ENCODE results near the gene POLR3C.
"Not testable (repeated sequence)": the region's sequence is repeated elsewhere in the genome, so short reads cannot be mapped to it uniquely, and the experiment has no call there.

POLR3C gene

DNA sequence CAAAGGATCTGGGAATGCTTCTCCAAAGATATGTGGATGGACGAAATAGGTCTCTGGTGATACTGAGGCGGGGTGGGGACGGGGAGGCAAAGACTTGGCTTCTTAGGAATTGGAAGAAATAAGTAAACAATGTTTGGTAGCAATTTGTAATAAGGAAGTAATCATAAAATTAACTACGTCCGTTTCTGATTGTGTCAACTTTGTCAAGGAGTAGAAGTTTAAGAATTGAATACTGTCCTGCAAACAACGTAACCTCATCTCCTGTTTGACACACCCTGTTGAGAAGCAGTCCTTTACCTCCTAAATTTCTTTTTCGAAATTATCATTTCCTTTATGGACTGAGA is 471 bp downstream of the POLR3C start:
- DNase-seq = no peak

DNA sequence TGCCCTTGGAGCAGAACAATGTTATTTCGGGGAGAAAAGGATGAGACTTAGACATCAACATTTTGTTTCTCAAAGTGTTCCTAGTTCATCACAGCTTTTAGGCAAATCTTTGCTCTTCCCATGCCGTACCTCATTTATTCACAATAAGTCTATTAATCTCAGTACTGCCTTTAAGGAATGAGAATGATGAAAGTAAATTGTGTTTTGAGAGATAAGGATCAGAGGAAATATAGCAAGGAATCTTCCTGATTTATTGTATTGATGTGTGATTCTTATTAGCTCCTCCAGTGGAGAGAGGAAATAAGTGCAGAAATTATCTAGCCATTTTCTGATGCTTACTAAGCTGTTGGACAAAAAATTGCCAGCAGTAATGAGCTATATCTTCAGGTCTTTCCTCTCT is 2.0 kb downstream of the POLR3C start:
- DNase-seq = no peak

DNA sequence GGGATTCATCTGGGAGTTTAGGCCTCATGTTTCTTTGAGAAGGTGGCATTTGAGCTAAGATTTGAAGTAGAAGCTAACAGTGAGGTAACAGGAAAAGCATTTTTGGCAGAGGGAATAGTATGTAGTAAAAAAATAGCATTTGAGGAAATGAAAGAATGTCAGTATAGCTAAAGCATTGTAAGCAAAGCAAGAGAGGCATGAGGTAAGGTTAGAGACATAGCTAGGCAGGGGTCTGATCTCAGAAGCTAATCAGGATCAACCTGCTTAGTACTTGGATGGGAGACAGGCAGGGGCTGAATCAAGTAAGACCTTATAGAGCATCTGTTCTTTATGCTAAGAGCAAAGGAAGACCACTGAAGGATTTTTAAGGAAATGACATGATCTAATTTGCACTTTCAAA is 4.0 kb downstream of the POLR3C start:
- no peak for DNase-seq

DNA sequence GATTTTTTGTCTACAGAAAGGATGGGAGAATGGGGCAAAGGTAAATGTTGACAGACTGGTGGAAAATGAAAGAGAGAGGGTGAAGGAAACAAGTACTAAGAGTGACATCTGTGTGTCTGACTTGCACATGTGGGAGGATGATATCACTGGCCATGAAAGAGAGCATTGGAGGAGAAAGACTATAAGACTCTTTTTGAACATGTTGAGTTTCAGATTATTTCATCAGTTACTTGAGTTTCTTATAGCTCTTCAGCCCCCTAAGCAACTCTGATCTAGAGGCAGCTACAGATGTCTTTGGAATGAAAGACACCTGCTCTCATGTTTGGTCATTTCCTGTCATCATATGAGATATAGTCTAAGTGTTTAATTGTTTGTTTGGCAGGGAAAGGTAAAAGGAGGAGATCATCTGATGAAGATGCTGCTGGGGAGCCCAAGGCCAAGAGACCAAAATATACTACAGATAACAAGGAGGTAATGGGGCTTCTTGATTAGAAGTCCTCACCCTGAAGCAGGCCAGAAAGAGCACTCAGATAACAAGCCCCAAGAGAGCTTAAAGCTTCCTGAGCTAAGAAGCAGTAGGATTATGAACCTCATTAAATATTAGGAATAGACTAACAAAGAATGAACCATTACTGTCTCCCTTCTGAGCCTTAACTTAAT is 4.5 kb downstream of the POLR3C start:
- DNase-seq = no peak

GRCh38 chr1:145830810-145831209 is 6.8 kb downstream of the POLR3C start:
- DNase-seq = not testable (repeated sequence)

DNA sequence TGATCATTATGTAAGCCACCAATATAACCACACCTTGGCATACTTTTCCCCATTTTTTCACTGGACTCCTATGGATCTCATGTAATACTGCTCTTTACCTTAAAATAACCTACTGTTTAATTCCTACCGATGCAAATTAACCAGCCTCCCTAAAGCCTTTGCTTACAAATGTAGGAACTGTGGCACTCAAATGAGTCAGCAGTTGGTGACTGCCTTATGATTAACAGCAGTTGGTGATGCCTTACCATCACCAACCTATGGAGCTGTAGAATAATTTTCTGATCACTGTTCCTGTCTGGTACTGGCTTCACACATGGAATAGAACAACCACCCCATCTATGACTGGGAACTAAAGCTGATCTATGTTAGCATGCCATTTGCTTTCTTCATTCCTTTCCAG is 13.7 kb downstream of the POLR3C start:
- DNase-seq = no peak

- no peak for DNase-seq
Observed at GRCh38 chr1:145843031-145843430, 19.0 kb downstream of the POLR3C start.

DNA sequence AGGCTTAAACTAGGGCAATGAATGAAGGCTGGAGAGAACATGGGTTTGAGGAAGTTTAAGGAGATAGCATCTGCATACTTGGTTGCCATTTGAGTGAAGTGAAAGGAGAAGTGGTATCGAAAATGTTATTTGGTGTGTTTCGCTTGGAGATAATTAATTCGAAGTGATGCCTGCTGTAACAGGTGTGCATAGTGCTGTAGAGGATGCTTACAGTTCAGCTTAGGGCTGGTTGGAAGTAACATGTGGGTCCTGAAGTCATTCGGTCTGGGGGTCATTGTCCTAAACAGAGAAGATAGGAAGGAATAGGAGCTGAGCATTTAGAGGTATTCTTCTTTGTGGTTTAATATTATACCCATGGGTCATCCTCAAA is 21.1 kb downstream of the POLR3C start:
- DNase-seq = no peak

GRCh38 chr1:145845514-145846161 is 21.6 kb downstream of the POLR3C start, which contains the start of gene NUDT17:
Gene NUDT17, plus strand, starts transcription at chr1:145845630. Its CDS starts 11 bp downstream, at chr1:145845641.
- peak; percentile 66 to 76 for DNase-seq

DNA sequence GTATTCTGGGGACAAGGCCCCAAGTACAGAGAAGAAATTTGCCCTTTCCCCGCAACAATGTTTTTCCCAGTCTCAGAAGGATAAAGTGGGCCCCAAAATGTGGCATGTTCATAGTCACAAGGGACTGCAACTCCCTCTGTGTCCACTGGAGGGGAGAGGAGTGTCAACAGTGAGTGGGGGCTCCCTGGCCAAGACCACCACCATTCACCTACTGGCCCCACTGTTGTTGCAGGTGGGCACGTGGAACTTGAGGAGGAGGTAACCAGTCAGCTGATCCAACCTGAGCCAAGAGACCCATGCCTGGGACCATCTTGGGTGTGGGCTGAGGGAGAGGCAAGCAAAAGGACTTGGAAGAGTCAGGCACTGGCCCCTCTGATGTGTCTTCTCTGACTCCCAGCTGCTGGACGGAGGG is 22.2 kb downstream of the POLR3C start:
- DNase-seq = peak in 1 of 2 experiments; percentile 11

DNA sequence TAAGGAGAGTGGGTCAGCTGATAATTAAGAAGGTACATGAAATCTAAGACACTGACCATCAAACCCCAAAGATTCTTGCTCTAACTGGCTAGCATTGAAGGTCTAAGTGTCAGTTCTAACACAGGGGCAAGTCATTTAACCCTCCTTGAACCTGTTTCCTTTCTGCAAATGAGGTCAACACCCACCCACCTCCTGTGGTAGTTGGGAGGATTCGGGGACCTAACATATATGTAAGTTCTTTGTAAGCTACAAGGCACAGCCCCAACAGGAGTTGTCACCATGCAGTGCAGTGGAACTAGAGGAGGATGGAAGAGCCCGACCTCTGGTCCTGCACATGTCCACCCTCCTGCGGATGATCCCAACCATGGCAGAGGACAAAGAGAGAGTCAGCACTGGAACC is 23.8 kb downstream of the POLR3C start:
- DNase-seq = no peak

GRCh38 chr1:145849356-145850160 is 25.6 kb downstream of the POLR3C start:
- DNase-seq = no peak

DNA sequence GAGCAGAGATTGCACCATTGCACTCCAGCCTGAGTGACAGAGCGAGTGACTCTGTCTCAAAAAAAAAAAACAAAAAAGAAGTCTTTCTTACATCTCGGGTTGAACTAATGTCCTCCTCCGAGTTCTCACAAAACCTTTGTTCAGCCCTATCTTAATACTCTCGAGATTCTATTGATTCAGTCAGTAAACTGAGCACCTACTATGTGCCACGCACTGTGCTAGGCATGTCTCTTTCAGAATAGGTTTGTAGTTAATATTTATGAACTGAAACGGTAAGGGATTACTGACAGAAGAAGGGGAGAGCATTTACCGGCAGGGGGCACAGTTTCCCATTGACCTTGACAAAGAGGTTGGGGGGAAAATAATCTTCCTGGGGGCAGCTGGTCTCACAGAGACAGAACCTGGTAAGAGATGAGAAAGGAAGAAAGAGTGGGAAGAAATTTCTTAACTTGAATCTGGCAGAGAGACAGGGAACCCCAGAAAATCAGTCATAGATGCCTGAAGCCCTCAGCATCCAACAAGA is 31.5 kb downstream of the POLR3C start:
- no peak for DNase-seq

- no peak for DNase-seq
Observed at GRCh38 chr1:145857170-145857569, 33.2 kb downstream of the POLR3C start.

DNA sequence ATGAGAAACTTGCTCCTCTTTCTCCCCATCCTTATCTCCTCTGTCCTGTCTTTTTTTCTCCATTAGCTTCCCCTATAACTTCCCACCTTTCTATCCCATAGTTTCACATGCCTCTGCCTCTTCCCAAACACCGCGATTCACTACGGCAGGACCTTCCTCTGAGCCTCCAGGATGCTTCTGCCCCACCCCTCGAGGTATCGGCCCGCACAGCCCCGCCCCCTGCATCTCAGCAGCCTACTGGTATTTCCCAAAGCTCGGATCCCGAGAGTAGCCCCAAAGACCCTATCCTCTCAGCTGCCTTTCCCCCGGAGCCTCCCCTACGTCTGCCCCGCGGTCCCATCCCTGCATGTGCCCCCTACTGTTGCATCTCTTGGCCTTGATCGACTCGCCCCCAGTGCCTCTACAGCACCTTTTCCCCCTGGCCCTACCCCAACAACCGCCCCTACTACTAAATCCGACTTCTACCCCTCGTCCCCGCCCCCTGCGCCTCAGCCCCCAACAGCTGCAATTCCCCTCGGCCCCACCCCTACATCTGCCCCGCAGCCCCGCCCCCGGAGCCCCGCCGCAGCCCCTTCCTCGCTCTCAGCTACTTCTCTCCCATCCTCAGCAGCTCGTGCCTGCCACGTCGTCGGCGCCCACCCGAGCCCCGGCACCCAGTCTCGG is 34.4 kb downstream of the POLR3C start:
- peak; percentile 53 to 63 for DNase-seq

GRCh38 chr1:145858901-145859490 is 35.0 kb downstream of the POLR3C start, which contains the start of gene PIAS3:
Gene PIAS3, minus strand, starts transcription at chr1:145859081. Its CDS starts 91 bp downstream, at chr1:145858990.
- DNase-seq = peak; percentile 74 to 84

DNA sequence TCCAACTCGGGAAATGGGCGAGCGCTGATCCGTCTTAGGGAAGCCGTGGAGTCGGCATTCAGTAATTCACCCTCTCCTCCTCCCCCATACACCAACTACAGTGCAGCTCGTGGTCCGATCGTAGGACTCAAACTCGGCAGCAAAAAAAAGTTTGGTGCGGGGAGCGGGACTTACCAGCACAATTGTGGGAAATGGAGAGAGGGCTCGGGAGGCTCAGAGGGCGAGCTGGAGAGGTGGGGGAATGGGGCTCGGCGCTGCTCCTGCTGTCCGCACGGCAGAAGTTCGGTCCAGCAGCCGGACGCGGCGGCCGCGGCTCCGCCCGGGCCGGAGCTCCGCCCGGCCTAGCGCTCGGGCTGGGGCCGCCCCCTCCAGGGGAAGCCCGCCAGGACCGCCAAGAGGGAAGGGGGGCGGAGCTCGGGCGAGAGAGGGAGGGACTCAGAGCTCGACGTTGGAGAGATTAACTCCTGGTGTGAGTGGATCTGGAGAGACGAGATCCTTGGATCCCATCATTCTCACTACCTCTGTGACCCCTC is 35.6 kb downstream of the POLR3C start:
- DNase-seq = peak; percentile 68 to 75

DNA sequence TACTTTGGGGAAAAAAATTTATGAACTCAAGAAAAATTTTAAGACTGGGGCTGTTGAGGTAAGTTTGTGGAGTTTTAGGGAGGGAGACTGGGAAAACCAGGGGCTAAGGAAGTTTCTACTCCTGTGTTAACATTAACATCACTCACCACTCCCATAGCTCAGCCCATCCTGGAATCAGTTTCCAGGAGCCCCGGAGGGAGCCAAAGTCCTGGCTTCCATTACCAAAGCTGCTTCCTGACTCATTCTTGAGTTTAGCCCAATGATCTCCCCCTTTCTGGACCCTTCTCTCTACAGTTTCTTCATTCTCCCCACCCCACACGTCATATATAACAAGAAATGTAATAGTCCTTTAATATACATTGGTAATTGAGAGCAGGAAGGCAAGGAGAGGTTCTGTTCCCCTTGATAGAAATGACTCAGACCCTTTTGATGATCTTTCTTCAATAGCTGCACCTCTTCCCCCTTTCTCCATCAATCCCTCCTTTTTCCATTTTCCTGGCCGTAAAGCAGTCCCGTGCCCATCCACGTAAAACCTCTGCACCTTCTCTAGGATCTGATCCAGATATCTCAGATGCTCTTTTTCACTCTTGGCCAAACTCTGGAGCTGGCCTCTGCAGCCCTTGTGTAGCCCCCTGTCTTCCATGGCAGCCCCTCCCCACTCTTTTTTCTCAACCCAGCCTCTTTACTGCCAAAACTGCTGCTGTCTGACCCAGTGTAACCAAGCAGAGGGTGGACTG is 39.5 kb downstream of the POLR3C start:
- DNase-seq = no peak

DNA sequence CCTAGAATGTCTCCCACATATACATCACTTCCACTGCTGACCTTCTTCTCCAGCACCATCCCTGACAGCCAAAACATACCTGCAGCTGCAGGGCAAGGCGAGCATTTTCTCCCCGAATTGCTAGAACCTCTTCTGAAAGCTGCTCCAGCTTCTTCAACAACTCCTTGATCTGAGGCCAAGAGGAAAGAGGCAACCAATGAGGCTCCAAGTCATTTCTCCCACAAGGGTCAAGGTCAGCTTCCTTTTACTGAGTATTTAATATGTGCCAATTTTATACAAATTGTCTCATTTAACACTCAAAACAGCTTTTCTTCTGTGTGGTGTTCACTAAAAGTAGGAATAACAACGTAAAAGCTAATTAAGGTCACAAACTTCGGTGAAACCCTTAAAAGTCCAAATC is 44.2 kb downstream of the POLR3C start:
- no peak for DNase-seq

GRCh38 chr1:145871994-145872924 is 48.3 kb downstream of the POLR3C start:
- DNase-seq = peak; percentile 10 to 28

Measured in stimulated activated CD4-positive, alpha-beta T cell treated with anti-CD3 and anti-CD28 coated beads, Interleukin-4, amount 100 ng/mL, for 4 hours (primary cell).